Right lobe of liver (tissue), 4 donors: ENCODE data around the gene EVL.

Experiments used
- CTCF ChIP-seq, 4 donors: fragments of 200-600 bp in 3 of 4; fragments of 450-650 bp in 1 of 4; IDR thresholded peaks; one replicate each; pipeline versions ENCODE4 v1.5.1 to v1.8.0; 2016 to 2022; ENCODE audit warnings: antibody characterized with exemption in 4 of 4, mild to moderate bottlenecking in 2 of 4
- POLR2A ChIP-seq: fragments of 450-650 bp; IDR thresholded peaks from one replicate; pipeline ENCODE4 v1.6.1; 2017; ENCODE audit warnings: antibody characterized with exemption, mild to moderate bottlenecking
- donor health status: DM: no; HTN: no; CAD: no.
- donor health status: DM: no; HTN: no; CAD: no.
- donor health status: DM: no; HTN: yes; CAD: no.

- TF ChIP-seq CTCF (IDR thresholded peaks at IDR 0.05) (no peak), POLR2A (no peak)
Measured at GRCh38 chr14:100091386-100091785, 26.2 kb downstream of the EVL start.
